ENCODE results near the gene NQO2. TPM values are rescaled to one million over a fixed set of nuclear protein-coding genes. Genes with fewer than 3 reads are reported as not detected.

NQO2 gene
- total and polyA plus RNA-seq, 7 experiments from 2014 or later = 8.1 to 52.0 (median 26.2) TPM

GRCh38 chr6:2989332-2990247 lies 10.1 kb upstream of the NQO2 start:
- peak; percentile 53 to 92 (median 90) for DNase-seq
- H3K36me3 ChIP-seq (ENCODE audit: control insufficient read depth in 2 of 3, insufficient read depth in 3 of 3, low read length in 3 of 3) = peaks cover 0 to 4% (median 0%) of the 10 kb centered on the region in 3 experiments
- H3K27me3 ChIP-seq (ENCODE audit: control insufficient read depth in 2 of 2, insufficient read depth in 2 of 2, low read length in 2 of 2) = no peaks in the 10 kb centered on the region
- no peaks in the 10 kb centered on the region for H3K9me3 ChIP-seq (ENCODE audit: control insufficient read depth in 2 of 3, low read length in 3 of 3)
- Mint-ChIP-seq H3K27ac (peak overlapping the region; percentile 94 to 100 (median 100)), H3K36me3 (peaks cover 0 to 6% (median 0%) of the 10 kb centered on the region in 5 donors), H3K27me3 (peaks cover 0 to 8% (median 0%) of the 10 kb centered on the region in 5 donors), H3K4me3 (peak overlapping the region; percentile 88 to 98 (median 95)), H3K9me3 (peaks cover 0 to 1% (median 0%) of the 10 kb centered on the region in 11 donors), H3K4me1 (peaks cover 14 to 39% (median 30%) of the 10 kb centered on the region in 7 donors)
- peak; percentile 85 for ATAC-seq
- ChIA-PET CTCF (interaction anchor here (0.5 to 5.9 kb wide), 35 partner anchors 9 to 444 kb away, joined by 3 to 53 read pairs (median 5); partner anchors contain the start of genes NQO2 and SERPINB1), POLR2A (interaction anchor here (0.6 to 9.6 kb wide), 58 partner anchors 8 to 1032 kb away, joined by 3 to 440 read pairs (median 4); partner anchors contain the start of genes NQO2, RIPK1, SERPINB1 and SERPINB6)
- peaks cover 14% of the 10 kb centered on the region in 2 donors for H3K4me1 ChIP-seq (ENCODE audit: control insufficient read depth in 2 of 2, insufficient read depth in 2 of 2, low read length in 2 of 2)
- intact Hi-C loops (cut with micrococcal nuclease) = loop anchor here (1.0 to 5.0 kb wide), 23 partner anchors 10 to 1147 kb away; partner anchors contain the start of genes BPHL (in 2 of the 2), NQO2 (in 2 of the 2), SERPINB1 (in 2 of the 2) and SERPINB6 (in 2 of the 2)
- H3K27ac ChIP-seq (ENCODE audit: low read depth, low read length) = peak overlapping the region; percentile 94
- H3K4me3 ChIP-seq (ENCODE audit: low read length) = peak overlapping the region; percentile 76

- POLR2A ChIA-PET = interaction anchor here (0.5 to 9.6 kb wide), 44 partner anchors 8 to 1027 kb away, joined by 3 to 440 read pairs (median 5); partner anchors contain the start of genes NQO2, RIPK1, SERPINB1 and SERPINB6
- Histone ChIP-seq H3K27ac (ENCODE audit: low read depth, low read length) (peak overlapping the region; percentile 94), H3K4me3 (ENCODE audit: low read length) (peak overlapping the region; percentile 76), H3K4me1 (ENCODE audit: control insufficient read depth in 2 of 2, insufficient read depth in 2 of 2, low read length in 2 of 2) (peaks cover 14% of the 10 kb centered on the region in 2 donors), H3K36me3 (ENCODE audit: control insufficient read depth in 2 of 3, insufficient read depth in 3 of 3, low read length in 3 of 3) (peaks cover 0 to 4% (median 0%) of the 10 kb centered on the region in 3 experiments), H3K9me3 (ENCODE audit: control insufficient read depth in 2 of 3, low read length in 3 of 3) (no peaks in the 10 kb centered on the region), H3K27me3 (ENCODE audit: control insufficient read depth in 2 of 2, insufficient read depth in 2 of 2, low read length in 2 of 2) (no peaks in the 10 kb centered on the region)
- Mint-ChIP-seq H3K27ac (peak overlapping the region; percentile 94 to 100 (median 100)), H3K27me3 (peaks cover 0 to 2% (median 0%) of the 10 kb centered on the region in 5 donors), H3K4me3 (peak overlapping the region; percentile 88 to 98 (median 95)), H3K9me3 (peaks cover 0 to 1% (median 0%) of the 10 kb centered on the region in 11 donors), H3K36me3 (peaks cover 0 to 6% (median 0%) of the 10 kb centered on the region in 5 donors), H3K4me1 (peaks cover 14 to 39% (median 30%) of the 10 kb centered on the region in 7 donors)
- ATAC-seq = no peak
- intact Hi-C loops (cut with micrococcal nuclease) = loop anchor here (1.0 to 2.0 kb wide), 2 partner anchors 9 to 128 kb away; partner anchors contain the start of genes BPHL (in 1 of the 2) and NQO2 (in 1 of the 2)
- peak in 2 of 9 donors; percentile 21 to 24 for DNase-seq
- CTCF ChIA-PET = interaction anchor here (0.5 to 5.9 kb wide), 27 partner anchors 9 to 445 kb away, joined by 3 to 53 read pairs (median 5); partner anchors contain the start of genes NQO2, RIPK1 and SERPINB1
These were observed 9.3 kb upstream of the NQO2 start for GRCh38 chr6:2990248-2990931.

GRCh38 chr6:2990932-2991506 lies 8.7 kb upstream of the NQO2 start:
- peaks cover 0 to 5% (median 0%) of the 10 kb centered on the region in 5 donors for H3K27me3 Mint-ChIP-seq
- intact Hi-C loops (cut with micrococcal nuclease) = loop anchor here (1.0 to 2.0 kb wide), 2 partner anchors 8 to 128 kb away; partner anchors contain the start of genes BPHL (in 1 of the 2) and NQO2 (in 1 of the 2)
- peak overlapping the region; percentile 94 to 100 (median 100) for H3K27ac Mint-ChIP-seq
- peaks cover 0 to 4% (median 0%) of the 10 kb centered on the region in 3 experiments for H3K36me3 ChIP-seq (ENCODE audit: control insufficient read depth in 2 of 3, insufficient read depth in 3 of 3, low read length in 3 of 3)
- no peak for ATAC-seq
- H3K27me3 ChIP-seq (ENCODE audit: control insufficient read depth in 2 of 2, insufficient read depth in 2 of 2, low read length in 2 of 2) = no peaks in the 10 kb centered on the region
- peaks cover 14 to 39% (median 30%) of the 10 kb centered on the region in 7 donors for H3K4me1 Mint-ChIP-seq
- ChIA-PET POLR2A (interaction anchor here (0.5 to 9.6 kb wide), 31 partner anchors 10 to 239 kb away, joined by 3 to 440 read pairs (median 11); partner anchors contain the start of genes NQO2, RIPK1, SERPINB1 and SERPINB6), CTCF (interaction anchor here (0.6 to 5.9 kb wide), 20 partner anchors 11 to 260 kb away, joined by 3 to 53 read pairs (median 5); partner anchors contain the start of gene RIPK1)
- peak in 1 of 9 donors; percentile 15 for DNase-seq
- H3K36me3 Mint-ChIP-seq = peaks cover 0 to 6% (median 0%) of the 10 kb centered on the region in 5 donors
- no peaks in the 10 kb centered on the region for H3K9me3 ChIP-seq (ENCODE audit: control insufficient read depth in 2 of 3, low read length in 3 of 3)
- H3K4me1 ChIP-seq (ENCODE audit: control insufficient read depth in 2 of 2, insufficient read depth in 2 of 2, low read length in 2 of 2) = peaks cover 14% of the 10 kb centered on the region in 2 donors
- H3K27ac ChIP-seq (ENCODE audit: low read depth, low read length) = peak overlapping the region; percentile 94
- H3K9me3 Mint-ChIP-seq = peaks cover 0 to 1% (median 0%) of the 10 kb centered on the region in 11 donors
- H3K4me3 Mint-ChIP-seq = peak overlapping the region; percentile 88 to 98 (median 95)
- H3K4me3 ChIP-seq (ENCODE audit: low read length) = peak overlapping the region; percentile 76

GRCh38 chr6:2992330-2992979 lies 7.2 kb upstream of the NQO2 start:
- H3K9me3 ChIP-seq (ENCODE audit: control insufficient read depth in 2 of 3, low read length in 3 of 3) = no peaks in the 10 kb centered on the region
- ChIA-PET CTCF (interaction anchor here (0.5 to 1.0 kb wide), 4 partner anchors 33 to 146 kb away, joined by 3 to 4 read pairs (median 3); no protein-coding TSS in a partner anchor), POLR2A (interaction anchor here (0.7 to 9.6 kb wide), 9 partner anchors 9 to 1372 kb away, joined by 3 to 440 read pairs (median 17); partner anchors contain the start of genes RIPK1 and SERPINB1)
- ATAC-seq = no peak
- Mint-ChIP-seq H3K4me1 (peaks cover 10 to 28% (median 24%) of the 10 kb centered on the region in 7 donors), H3K4me3 (peak overlapping the region in 2 of 10 donors; percentile 42), H3K27ac (peak overlapping the region in 7 of 9 donors; percentile 3 to 74 (median 65)), H3K36me3 (peaks cover 0 to 6% (median 0%) of the 10 kb centered on the region in 5 donors), H3K27me3 (peaks cover 0 to 5% (median 0%) of the 10 kb centered on the region in 5 donors), H3K9me3 (peaks cover 0 to 1% (median 0%) of the 10 kb centered on the region in 11 donors)
- H3K27me3 ChIP-seq (ENCODE audit: control insufficient read depth in 2 of 2, insufficient read depth in 2 of 2, low read length in 2 of 2) = no peaks in the 10 kb centered on the region
- peaks cover 0 to 4% (median 0%) of the 10 kb centered on the region in 3 experiments for H3K36me3 ChIP-seq (ENCODE audit: control insufficient read depth in 2 of 3, insufficient read depth in 3 of 3, low read length in 3 of 3)
- H3K4me1 ChIP-seq (ENCODE audit: control insufficient read depth in 2 of 2, insufficient read depth in 2 of 2, low read length in 2 of 2) = peaks cover 10% of the 10 kb centered on the region in 2 donors
- intact Hi-C loops (cut with micrococcal nuclease) = no loop called here
- H3K4me3 ChIP-seq (ENCODE audit: low read length) = no peak overlapping the region
- no peak overlapping the region for H3K27ac ChIP-seq (ENCODE audit: low read depth, low read length)
- DNase-seq = no peak

- Histone ChIP-seq H3K27ac (ENCODE audit: low read depth, low read length) (no peak overlapping the region), H3K4me1 (ENCODE audit: control insufficient read depth in 2 of 2, insufficient read depth in 2 of 2, low read length in 2 of 2) (peaks cover 4 to 5% of the 10 kb centered on the region in 2 donors), H3K27me3 (ENCODE audit: control insufficient read depth in 2 of 2, insufficient read depth in 2 of 2, low read length in 2 of 2) (no peaks in the 10 kb centered on the region), H3K4me3 (ENCODE audit: low read length) (no peak overlapping the region), H3K9me3 (ENCODE audit: control insufficient read depth in 2 of 3, low read length in 3 of 3) (no peaks in the 10 kb centered on the region), H3K36me3 (ENCODE audit: control insufficient read depth in 2 of 3, insufficient read depth in 3 of 3, low read length in 3 of 3) (peaks cover 0 to under 1% (median 0%) of the 10 kb centered on the region in 3 experiments)
- intact Hi-C loops (cut with micrococcal nuclease) = no loop called here
- peaks cover 0 to 5% (median 0%) of the 10 kb centered on the region in 5 donors for H3K27me3 Mint-ChIP-seq
- H3K9me3 Mint-ChIP-seq = no peaks in the 10 kb centered on the region
- POLR2A ChIA-PET = interaction anchor here (0.8 kb wide), 3 partner anchors 45 to 147 kb away, joined by 3 to 4 read pairs (median 3); no protein-coding TSS in a partner anchor
- H3K36me3 Mint-ChIP-seq = peaks cover 0 to 6% (median 0%) of the 10 kb centered on the region in 5 donors
- DNase-seq (no peak), ATAC-seq (no peak)
- CTCF ChIA-PET = interaction anchor here (0.6 kb wide), 1 partner anchor 50 kb away, joined by 3 read pairs; no protein-coding TSS in a partner anchor
- peak overlapping the region in 1 of 9 donors; percentile 22 for H3K27ac Mint-ChIP-seq
- H3K4me3 Mint-ChIP-seq = no peak overlapping the region
- H3K4me1 Mint-ChIP-seq = peaks cover 5 to 22% (median 20%) of the 10 kb centered on the region in 7 donors
These were observed 5.9 kb upstream of the NQO2 start for GRCh38 chr6:2993755-2994317.
